Endothelial cell of umbilical vein (primary cell): ENCODE data around the gene LINGO4.

Experiments
- GATA2 ChIP-seq: IDR thresholded peaks from 2 replicates; pipeline ENCODE4 v1.7.0; 2011; ENCODE audit warnings: low read depth, mild to moderate bottlenecking, moderate library complexity, mixed read lengths, low read length; ENCODE audit not compliant: insufficient read length, insufficient read depth
- MYC ChIP-seq: IDR thresholded peaks from one replicate; pipeline ENCODE4 v1.6.1; 2011; ENCODE audit warnings: mild to moderate bottlenecking, low read depth, low read length
- POLR2AphosphoS5 ChIP-seq: IDR thresholded peaks from 2 replicates; pipeline ENCODE4 v1.6.1; 2012; ENCODE audit warnings: low read depth, mild to moderate bottlenecking, control low read depth, low read length, moderate library complexity; ENCODE audit not compliant: insufficient read depth
- TF ChIP-seq, protein P1 (sequence below), 2 donors: IDR thresholded peaks; 1 replicate in 1 of 2; 2 replicates in 1 of 2; pipeline ENCODE4 v1.5.1; 2011; ENCODE audit warnings: low read length in 2 of 2, mild to moderate bottlenecking in 2 of 2, moderate library complexity in 2 of 2, control low read depth in 1 of 2, inconsistent platforms in 1 of 2, low read depth in 1 of 2; ENCODE audit not compliant: insufficient read depth in 1 of 2; ENCODE audit errors: extremely low read depth in 1 of 2

DNA sequence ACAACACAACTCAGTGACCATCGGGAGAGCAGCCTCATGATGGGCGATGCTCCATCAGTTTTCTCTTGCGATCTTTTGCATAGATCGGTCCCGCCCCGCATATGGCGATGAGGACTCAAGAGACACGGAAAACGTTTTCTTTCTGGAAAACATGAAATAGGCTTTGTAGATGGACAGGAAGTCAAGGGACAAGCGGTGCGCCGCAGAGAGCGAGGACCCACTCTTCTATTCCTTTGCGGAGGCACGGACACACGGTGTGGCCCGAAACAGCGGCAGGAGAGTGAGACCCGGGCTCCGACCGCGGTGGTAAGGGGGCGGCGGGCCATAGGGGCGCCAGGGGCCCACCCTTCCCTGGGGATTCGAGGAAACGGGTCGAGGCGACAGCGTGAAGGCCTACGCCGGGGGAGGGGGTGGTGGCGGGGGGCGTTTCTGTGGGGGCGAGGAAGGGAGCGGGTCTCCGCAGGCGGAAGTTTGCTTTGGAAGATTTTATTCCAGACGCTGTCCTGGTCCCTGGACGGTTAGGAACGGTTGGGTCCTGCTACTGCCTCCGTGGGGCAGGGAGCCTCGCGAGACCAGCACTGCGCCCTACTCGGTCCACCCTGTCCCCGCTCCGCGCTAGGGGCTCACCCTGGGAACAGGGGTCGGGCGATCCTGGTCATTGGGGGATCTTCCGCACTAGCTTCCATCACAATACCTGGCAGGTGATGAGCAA lies 14.1 kb downstream of the LINGO4 start:
- TF ChIP-seq POLR2AphosphoS5 (no peak), GATA2 (peak; percentile 4), MYC (no peak)
- TF ChIP-seq, protein P1, sequence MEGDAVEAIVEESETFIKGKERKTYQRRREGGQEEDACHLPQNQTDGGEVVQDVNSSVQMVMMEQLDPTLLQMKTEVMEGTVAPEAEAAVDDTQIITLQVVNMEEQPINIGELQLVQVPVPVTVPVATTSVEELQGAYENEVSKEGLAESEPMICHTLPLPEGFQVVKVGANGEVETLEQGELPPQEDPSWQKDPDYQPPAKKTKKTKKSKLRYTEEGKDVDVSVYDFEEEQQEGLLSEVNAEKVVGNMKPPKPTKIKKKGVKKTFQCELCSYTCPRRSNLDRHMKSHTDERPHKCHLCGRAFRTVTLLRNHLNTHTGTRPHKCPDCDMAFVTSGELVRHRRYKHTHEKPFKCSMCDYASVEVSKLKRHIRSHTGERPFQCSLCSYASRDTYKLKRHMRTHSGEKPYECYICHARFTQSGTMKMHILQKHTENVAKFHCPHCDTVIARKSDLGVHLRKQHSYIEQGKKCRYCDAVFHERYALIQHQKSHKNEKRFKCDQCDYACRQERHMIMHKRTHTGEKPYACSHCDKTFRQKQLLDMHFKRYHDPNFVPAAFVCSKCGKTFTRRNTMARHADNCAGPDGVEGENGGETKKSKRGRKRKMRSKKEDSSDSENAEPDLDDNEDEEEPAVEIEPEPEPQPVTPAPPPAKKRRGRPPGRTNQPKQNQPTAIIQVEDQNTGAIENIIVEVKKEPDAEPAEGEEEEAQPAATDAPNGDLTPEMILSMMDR (IDR thresholded peaks at IDR 0.05; ENCODE audit: extremely low read depth in 1 of 2, insufficient read depth in 1 of 2, low read depth in 1 of 2, low read length in 2 of 2) = no peak
